Heart left ventricle (tissue), 13 donors: ENCODE measurements around the gene CFI.

Source experiments
- CTCF ChIP-seq, 12 donors: fragments of 200-600 bp; sonication (generic) in 4 of 12; IDR thresholded peaks; one replicate each; pipeline versions ENCODE4 v1.5.0 to v1.8.0; 2018 to 2022; ENCODE audit warnings: antibody characterized with exemption in 12 of 12, mild to moderate bottlenecking in 5 of 12
- POLR2A ChIP-seq, 2 donors: fragments of 450-650 bp; IDR thresholded peaks; one replicate each; pipeline ENCODE4 v1.6.1; 2017; ENCODE audit warnings: antibody characterized with exemption in 2 of 2, mild to moderate bottlenecking in 2 of 2, moderate library complexity in 2 of 2
- donor health status: ischemic (EF 13 %, LVEDD 7.1; RV severe dilation, severe dysfunction).
- donor health status: DM: no; HTN: yes; CAD: no.
- donor health status: DM: no; HTN: no; CAD: no.
- donor health status: ischemic (EF 25% LVEDD 6.9; RV normal size, moderate dysfunction).
- donor health status: ischemic (EF 25% LVEDD 5.7; RV mildly dilated, moderate dysfunction).
- donor health status: ischemic (EF 35%, LVEDD 5.7; RV mildly dilated, moderate dysfunction).
- donor health status: nonischemic (EF 11% LVEDD 7.7; RV severe dilation, severe dysfunction).
- donor health status: DM: yes; HTN: yes; CAD: no.
- donor health status: PGD.
- donor health status: ischemic (EF 29% LVEDD 5.4; RV normal size, mild dysfunction).
- donor health status: nonischemic (EF 23%, LVEDD 6.1; RV moderate dilation, normal function).

DNA sequence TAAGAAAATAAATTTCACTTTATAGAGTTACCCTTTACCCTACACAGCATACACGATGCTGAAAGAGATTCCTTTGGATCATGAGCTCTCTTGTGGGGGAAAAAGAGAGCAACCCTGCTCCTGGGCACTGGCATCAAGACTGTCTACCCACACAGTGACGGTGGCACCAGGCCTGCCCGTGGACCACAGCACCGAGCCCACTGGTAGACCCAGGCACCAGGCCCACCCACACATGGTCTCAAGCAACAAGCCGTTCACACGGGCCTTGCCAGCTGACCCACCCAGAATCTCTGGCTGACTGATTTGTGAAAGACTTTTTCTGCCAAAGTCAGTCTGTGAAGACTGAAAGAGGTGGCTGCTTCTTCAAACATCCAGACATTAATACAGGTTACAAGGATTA lies 6.7 kb downstream of the CFI start:
- TF ChIP-seq CTCF (IDR thresholded peaks at IDR 0.05) (no peak), POLR2A (IDR thresholded peaks at IDR 0.05) (no peak)
